ENCODE data around the gene UGT2B10. TPM values are rescaled to one million over a fixed set of nuclear protein-coding genes. Genes with fewer than 3 reads are reported as not detected.

The UGT2B10 gene
- 0.03 to 0.06 TPM in 2 of 5 replicates, not detected in the others for total RNA-seq (2022; extraction: Qiagen RNA extraction)

DNA sequence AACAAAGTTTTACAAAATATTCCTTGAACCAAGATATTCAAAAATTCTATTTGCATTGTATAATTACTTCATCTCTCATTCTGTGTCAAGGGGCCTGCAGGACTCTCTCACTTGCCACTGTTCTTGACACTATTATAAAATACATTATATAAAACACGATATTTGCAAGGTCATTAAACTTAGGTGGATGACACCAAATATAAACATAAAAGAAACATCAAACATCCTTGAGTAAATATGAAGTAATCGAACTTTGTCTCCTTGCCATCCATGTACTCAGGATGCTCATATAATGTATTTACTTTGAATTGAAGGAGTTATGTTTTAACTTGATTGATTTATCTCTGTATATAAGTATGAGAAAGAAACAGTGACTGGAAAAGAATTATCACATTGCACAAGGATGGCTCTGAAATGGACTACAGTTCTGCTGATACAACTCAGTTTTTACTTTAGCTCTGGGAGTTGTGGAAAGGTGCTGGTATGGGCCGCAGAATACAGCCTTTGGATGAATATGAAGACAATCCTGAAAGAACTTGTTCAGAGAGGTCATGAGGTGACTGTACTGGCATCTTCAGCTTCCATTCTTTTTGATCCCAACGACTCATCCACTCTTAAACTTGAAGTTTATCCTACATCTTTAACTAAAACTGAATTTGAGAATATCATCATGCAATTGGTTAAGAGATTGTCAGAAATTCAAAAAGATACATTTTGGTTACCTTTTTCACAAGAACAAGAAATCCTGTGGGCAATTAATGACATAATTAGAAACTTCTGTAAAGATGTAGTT is at the start of gene UGT2B10:
TSS of gene UGT2B10 (plus strand) at position 378 of the 793 bp plus-strand sequence. CDS start at position 404, 26 bp downstream.

Other genes with a start within 250 kb of the UGT2B10 start
- gene UGT2B17, start 239.7 kb upstream of the UGT2B10 start, total RNA-seq (2022; extraction: Qiagen RNA extraction) = not detected in 5 replicates
- 0.03 to 0.07 TPM (median 0.03 TPM) in 3 of 5 replicates, not detected in the others for gene UGT2B15, start 145.3 kb upstream of the UGT2B10 start, total RNA-seq (2022; extraction: Qiagen RNA extraction)
- gene UGT2A3, start 135.8 kb downstream of the UGT2B10 start, total RNA-seq (2022; extraction: Qiagen RNA extraction) = 0.05 to 0.15 TPM (median 0.09 TPM) in 5 replicates

Measured in A549 treated with AZD2906 at 1 μM for 4 hours (cell line).